Thoracic aorta (tissue), 2 donors: ENCODE data around the gene SLC28A1. TPM values are rescaled to one million over a fixed set of nuclear protein-coding genes. Genes with fewer than 3 reads are reported as not detected.

Source experiments
- ATAC-seq: fragments of 150-250 bp; one replicate; pipeline ENCODE4 v1.8.0; 2017; ENCODE audit warnings: low read depth; ENCODE audit not compliant: insufficient number of reproducible peaks, low FRiP score
- DNase-seq: peaks from one replicate; pipeline ENCODE4 v3.0.0-alpha.2; 2020; ENCODE audit warnings: low spot score
- H3K27ac ChIP-seq, 2 donors: fragments of 200-600 bp; sonication (generic); 1 replicate in 1 of 2; 2 replicates in 1 of 2; pipeline ENCODE4 v1.5.1; 2016; ENCODE audit warnings: mild to moderate bottlenecking in 2 of 2, moderate library complexity in 2 of 2
- H3K27me3 ChIP-seq: fragments of 200-600 bp; sonication (generic); replicated peaks from 2 replicates; pipeline ENCODE4 v1.6.0; 2016; ENCODE audit warnings: mild to moderate bottlenecking; ENCODE audit not compliant: insufficient read depth
- H3K36me3 ChIP-seq: fragments of 200-600 bp; sonication (generic); one replicate; pipeline ENCODE4 v1.5.1; 2016
- H3K4me1 ChIP-seq, 2 donors: fragments of 200-600 bp; sonication (generic); 1 replicate in 1 of 2; 2 replicates in 1 of 2; pipeline versions ENCODE4 v1.5.1 to v1.6.0; 2016; ENCODE audit warnings: low read depth in 2 of 2, mild to moderate bottlenecking in 1 of 2; ENCODE audit not compliant: control insufficient read depth in 1 of 2
- H3K4me3 ChIP-seq: fragments of 200-600 bp; sonication (generic); 2 replicates; pipeline ENCODE4 v1.5.1; 2016; ENCODE audit warnings: mild to moderate bottlenecking
- H3K9me3 ChIP-seq: fragments of 200-600 bp; sonication (generic); 2 replicates; pipeline ENCODE4 v1.5.1; 2016
- total RNA-seq, 2 donors: library from RNA; depleted of rRNA; stranded (reverse); fragments of >200 nt; gene quantifications; one replicate each; pipeline versions ENCODE4 v1.1.0 to v1.2.3, GENCODE V29; 2016
- TF ChIP-seq, protein P1 (sequence below): fragments of 200-600 bp; sonication (generic); IDR thresholded peaks from one replicate; pipeline ENCODE4 v1.5.1; 2019; ENCODE audit warnings: antibody characterized with exemption

The SLC28A1 gene
- total RNA-seq, 2 donors from 2014 or later: 0.41 to 1.6 TPM

DNA sequence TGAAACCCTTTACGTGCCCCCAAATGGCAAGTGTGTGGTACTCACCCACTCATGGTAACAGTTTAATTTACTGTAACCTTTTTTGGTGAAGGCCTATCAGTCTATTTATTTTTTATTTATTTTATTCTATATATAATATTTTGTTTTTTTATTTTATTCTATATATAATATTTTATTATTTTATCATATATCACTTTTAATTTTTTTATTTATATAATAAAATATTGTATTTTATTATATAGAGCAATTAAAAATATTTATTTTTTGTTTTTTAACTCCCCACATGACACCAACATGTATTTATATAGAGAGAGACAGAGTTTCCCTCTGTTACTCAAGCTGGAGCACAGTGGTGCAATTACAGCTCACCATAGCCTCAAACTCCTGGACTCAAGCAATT, 41.4 kb downstream of the SLC28A1 start:
- ATAC-seq: no peak
- H3K27ac ChIP-seq: no peak overlapping the region
- no peak for DNase-seq
- TF ChIP-seq, protein P1, sequence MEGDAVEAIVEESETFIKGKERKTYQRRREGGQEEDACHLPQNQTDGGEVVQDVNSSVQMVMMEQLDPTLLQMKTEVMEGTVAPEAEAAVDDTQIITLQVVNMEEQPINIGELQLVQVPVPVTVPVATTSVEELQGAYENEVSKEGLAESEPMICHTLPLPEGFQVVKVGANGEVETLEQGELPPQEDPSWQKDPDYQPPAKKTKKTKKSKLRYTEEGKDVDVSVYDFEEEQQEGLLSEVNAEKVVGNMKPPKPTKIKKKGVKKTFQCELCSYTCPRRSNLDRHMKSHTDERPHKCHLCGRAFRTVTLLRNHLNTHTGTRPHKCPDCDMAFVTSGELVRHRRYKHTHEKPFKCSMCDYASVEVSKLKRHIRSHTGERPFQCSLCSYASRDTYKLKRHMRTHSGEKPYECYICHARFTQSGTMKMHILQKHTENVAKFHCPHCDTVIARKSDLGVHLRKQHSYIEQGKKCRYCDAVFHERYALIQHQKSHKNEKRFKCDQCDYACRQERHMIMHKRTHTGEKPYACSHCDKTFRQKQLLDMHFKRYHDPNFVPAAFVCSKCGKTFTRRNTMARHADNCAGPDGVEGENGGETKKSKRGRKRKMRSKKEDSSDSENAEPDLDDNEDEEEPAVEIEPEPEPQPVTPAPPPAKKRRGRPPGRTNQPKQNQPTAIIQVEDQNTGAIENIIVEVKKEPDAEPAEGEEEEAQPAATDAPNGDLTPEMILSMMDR: no peak
- no peaks in the 10 kb centered on the region for H3K36me3 ChIP-seq
- H3K9me3 ChIP-seq: no peaks in the 10 kb centered on the region
- no peaks in the 10 kb centered on the region for H3K27me3 ChIP-seq
- H3K4me3 ChIP-seq: no peak overlapping the region
- H3K4me1 ChIP-seq: peaks cover 20 to 24% of the 10 kb centered on the region in 2 donors

DNA sequence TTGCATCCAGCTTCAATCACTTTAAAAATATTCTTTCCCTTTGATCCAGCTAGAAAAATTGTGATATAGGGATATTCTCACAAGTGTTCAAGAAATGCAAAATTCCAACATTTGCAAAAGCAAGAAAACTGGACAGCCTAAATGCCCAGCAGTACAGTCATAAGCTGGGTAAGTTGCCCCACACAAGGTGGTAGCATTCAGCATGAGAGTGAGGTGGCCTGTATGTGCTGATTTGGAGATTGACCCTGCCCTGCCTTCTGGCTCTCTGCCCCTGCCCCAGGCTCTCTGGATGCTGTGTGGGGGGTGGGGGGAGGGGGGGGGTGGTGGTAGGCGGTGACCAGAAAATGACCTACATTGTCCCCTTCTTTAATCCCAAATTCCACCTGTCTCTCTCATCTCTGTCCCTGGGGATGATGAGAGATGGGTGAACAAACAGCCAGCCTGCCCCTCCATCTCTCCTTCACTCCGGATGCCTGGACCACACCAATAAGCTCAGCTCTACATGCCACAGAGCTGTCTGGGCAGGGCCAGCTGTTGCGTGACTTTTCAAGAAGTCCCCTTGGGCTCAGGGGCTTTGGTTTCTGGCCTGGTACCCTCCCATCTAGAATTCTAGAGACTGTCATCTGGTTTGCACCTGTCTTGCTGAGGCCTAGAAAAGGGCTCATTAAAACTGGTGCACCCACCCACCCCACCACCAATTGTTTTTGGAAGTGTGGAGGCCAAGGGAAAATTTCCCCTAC, 42.2 kb downstream of the SLC28A1 start:
- DNase-seq (no peak), ATAC-seq (no peak)
- TF ChIP-seq, protein P1: no peak
- Histone ChIP-seq H3K27me3 (no peaks in the 10 kb centered on the region), H3K36me3 (no peaks in the 10 kb centered on the region), H3K4me1 (peaks cover 20 to 24% of the 10 kb centered on the region in 2 donors), H3K27ac (peak overlapping the region; percentile 83 to 84), H3K4me3 (no peak overlapping the region), H3K9me3 (no peaks in the 10 kb centered on the region)

DNA sequence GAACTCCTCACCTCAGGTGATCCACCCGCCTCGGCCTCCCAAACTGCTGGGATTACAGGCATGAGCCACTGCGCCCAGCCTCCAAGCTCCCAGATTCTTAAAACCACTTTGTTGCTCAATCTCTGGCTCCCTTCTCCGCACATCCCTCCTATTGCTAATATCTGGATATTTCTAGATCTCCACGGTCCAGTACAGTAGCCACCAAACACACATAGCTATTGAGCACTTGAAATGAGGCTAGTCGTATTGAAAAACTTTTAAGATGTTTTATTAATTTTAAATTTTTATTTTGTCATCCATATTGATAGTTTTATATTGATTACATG, 44.3 kb downstream of the SLC28A1 start:
- no peak for DNase-seq
- Histone ChIP-seq H3K9me3 (no peaks in the 10 kb centered on the region), H3K4me3 (no peak overlapping the region), H3K4me1 (peaks cover 20 to 24% of the 10 kb centered on the region in 2 donors), H3K36me3 (no peaks in the 10 kb centered on the region), H3K27ac (no peak overlapping the region), H3K27me3 (no peaks in the 10 kb centered on the region)
- TF ChIP-seq, protein P1: no peak
- no peak for ATAC-seq

DNA sequence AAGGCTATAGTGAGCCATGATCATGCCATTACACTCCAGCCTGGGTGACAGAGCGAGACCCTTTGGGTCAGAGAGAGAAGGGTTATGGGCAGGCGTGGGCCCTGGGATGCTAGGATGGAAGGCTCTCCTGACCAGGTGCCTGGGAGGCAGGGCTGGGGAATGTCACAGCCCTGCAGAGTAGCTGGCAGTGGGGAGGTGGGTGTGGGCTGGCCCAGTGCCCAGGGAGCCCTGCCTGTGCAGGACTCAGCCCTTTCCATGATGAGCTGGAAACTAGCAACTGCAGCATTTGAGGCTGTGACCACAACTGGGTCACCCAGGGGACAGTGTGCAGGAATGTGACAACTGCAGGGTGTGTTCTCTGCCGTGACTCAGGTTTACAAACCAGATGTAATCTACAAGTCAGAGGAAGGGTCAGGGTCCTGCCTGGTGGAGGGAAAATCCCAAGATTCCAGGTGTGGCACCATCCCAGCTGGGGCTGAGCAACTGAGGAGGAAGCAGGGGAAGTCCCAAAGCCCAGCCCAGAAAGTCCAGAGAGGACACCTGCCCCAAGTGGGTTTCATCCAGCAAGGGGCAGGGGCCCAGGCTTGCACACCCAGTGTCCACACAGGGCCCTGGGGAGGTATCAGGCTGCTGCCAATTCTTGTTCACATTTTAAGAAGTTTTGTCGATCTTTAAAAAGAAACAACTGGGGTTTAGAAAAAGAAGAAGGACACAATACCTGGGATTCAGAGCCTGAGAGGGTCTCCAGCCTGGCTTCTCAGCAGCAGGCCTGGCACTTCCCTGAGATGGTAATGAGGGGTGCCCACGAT, 45.5 kb downstream of the SLC28A1 start:
- Histone ChIP-seq H3K36me3 (no peaks in the 10 kb centered on the region), H3K27ac (no peak overlapping the region), H3K9me3 (no peaks in the 10 kb centered on the region), H3K4me1 (peaks cover 13 to 14% of the 10 kb centered on the region in 2 donors), H3K27me3 (no peaks in the 10 kb centered on the region), H3K4me3 (no peak overlapping the region)
- ATAC-seq (no peak), DNase-seq (no peak)
- TF ChIP-seq, protein P1: no peak

DNA sequence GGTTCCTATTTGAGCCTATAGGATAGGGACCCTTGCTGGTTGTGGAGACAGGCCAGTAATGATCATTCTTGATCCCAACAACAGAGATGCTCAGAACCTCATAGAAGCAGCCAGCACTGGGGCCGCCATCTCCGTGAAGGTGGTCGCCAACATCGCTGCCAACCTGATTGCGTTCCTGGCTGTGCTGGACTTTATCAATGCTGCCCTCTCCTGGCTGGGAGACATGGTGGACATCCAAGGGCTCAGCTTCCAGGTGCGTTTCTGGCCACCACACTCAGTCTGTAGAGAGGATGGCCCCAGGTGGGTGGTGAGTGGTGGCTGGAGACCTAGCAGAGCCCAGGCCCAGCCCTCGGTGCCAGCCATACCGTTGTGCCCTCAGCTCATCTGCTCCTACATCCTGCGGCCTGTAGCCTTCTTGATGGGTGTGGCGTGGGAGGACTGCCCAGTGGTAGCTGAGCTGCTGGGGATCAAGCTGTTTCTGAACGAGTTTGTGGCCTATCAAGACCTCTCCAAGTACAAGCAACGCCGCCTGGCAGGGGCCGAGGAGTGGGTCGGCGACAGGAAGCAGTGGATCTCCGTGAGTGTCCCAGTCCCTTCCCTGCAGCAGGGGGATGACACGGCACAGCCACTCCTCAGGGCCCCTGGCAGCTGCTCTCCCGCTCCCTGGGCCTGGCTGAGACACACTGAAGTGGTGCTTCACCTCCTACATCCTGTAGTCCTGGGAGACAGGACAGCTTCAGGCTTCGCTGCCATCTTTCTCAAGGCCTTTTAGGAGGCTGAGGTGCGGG, 50.7 kb downstream of the SLC28A1 start:
- ATAC-seq: no peak

More for the DNA sequence above, 50.7 kb downstream of the SLC28A1 start:
- Histone ChIP-seq H3K9me3 (no peaks in the 10 kb centered on the region), H3K4me1 (no peaks in the 10 kb centered on the region), H3K36me3 (no peaks in the 10 kb centered on the region), H3K4me3 (no peak overlapping the region), H3K27me3 (no peaks in the 10 kb centered on the region), H3K27ac (no peak overlapping the region)
- TF ChIP-seq, protein P1: no peak
- DNase-seq: no peak
